GM18511 (cell line): ENCODE data around the gene ZNF485.
A peak's percentile ranks its signal among the peaks of the same experiment; 100 is the strongest.
"Not testable (repeated sequence)": the region's sequence is repeated elsewhere in the genome, so short reads cannot be mapped to it uniquely, and the experiment has no call there.

Experiments
- ATAC-seq: cut with Tn5 transposase; IDR thresholded peaks from one replicate; pipeline ENCODE4 v1.9.1; 2021; ENCODE audit warnings: mild to moderate bottlenecking, moderate library complexity; ENCODE audit not compliant: unreplicated experiment

ZNF485 gene

DNA sequence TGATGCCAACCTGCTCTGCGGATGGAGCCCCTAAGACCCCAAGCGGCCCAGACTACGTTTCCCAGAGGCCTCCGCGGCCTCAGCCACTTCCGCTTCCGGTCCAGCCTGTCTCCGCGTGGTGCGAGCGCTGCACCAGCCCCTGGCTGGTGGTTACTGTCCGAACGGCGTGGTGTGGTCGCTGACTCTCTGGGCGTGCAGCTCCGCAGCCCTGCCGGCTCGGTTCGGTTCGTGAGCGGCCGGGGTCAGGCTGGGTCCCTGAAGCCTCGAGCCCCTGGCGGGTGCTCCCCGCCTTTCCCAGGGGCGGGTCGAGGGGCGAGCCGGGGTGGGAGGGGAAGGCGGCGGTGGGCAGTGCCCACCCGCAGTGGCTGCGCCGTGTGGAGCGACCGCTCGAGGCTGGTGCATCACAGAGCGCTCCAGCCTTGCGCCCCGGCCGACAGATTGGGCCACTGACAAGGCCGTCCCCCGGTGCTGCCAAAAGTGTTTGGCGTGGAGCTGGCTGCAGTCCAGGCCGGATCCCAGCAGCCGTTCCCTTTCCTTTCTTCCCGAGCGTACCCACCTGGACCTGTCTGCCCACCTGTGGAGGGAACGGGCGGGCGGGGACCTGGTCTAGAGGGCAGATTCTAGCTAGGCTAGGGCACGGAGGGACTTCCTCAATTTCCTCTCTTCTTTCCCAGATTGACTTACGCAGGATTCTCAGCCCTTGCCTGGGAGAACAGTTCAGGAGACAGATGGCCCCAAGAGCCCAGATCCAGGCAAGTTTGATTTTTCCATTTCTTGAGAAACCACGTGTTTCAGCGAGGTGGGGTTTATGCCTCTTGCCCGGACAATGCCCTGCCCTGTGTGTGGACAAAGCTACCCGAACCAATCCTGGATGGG is at the start of gene ZNF485:
TSS of gene ZNF485 (plus strand) at position 116 of the 876 bp plus-strand sequence. CDS start at position 729, 613 bp downstream.
- peak; percentile 100 for ATAC-seq

- no peak for ATAC-seq
Observed at GRCh38 chr10:43557214-43557613, 49.0 kb upstream of the ZNF485 start.

DNA sequence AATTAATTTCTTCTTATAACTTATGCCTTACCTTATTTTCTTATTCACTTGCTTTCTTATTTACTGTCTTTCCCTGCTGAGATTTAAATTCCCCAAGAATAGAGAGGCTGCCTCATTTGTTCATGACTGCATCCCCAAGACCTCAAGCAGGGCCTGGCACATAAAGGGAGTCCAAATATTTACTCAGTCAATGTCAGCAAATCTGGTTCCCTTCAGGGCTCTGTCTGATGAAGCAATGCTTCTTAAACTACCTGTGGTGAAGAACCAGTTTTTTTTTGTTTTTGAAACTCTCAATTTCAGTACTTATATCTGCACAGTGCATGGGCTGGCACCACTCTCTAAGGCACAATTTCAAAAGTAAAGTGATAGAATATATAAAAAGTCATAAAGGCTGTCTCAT is 36.6 kb upstream of the ZNF485 start:
- ATAC-seq = no peak

DNA sequence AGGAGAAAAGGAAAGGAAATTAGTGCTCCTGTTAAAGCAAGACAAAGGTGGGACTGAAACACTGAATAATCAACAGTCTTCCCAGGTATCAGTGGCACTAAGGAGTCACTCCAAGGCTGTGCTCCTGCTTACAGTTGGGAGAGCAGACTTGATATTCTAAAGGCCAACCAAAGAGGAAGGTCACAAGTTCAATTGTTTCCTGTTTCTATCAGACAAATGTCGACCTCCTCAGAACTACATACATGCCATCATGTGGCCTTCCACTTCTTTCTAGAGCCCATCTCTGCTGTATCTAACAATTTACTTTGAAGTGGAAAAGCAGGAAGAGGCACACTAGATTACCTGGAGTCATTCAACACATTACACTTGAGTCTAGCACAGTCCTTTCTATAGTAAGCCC is 35.3 kb upstream of the ZNF485 start:
- ATAC-seq = no peak

- ATAC-seq = no peak
Observed at GRCh38 chr10:43573250-43574000, 32.8 kb upstream of the ZNF485 start.

DNA sequence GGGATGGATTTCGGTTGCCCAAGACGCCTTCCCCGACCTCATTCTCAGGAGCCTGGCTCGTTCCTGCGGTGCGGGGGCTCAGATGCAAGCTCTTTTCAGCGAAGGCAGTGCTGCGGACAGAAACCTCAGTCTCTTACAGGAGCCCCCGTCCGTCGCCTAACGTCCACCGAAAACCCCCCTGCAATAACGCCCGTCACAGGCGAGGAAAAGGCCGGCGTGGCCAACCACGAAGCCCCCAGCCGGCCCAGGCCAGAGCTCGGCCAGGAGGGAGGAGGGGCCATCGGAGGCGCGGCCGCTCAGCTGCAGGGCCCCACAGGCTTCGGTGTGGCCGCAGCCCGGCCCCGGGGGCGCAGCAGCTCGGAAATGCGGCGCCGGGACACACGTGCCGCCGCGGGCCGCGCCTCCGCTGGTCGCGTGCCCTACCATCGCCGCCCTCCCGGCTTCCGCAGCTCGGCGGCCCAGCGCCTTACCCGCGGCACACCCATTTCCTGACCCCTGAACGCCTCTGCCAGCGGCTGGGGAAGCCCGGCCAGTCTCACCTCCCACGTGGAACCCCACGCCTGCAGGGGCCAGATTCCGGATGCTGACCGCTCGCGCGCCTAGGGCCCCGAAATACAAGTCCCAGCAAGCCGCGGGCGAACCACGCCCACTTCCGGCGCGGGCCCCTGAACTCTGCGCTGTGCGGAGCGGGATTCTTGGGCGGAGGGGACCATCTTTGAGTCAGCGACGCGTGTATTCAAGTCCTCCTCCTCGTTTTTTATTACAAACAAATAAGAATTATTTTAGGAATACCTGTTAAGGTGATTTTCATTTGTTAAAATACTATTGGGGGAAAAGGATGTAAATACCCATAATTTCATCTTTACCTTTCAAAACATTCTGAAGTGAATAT is 32.0 kb upstream of the ZNF485 start, which contains the start of gene ZNF239:
TSS of gene ZNF239 (minus strand) at position 616 of the 892 bp plus-strand sequence. CDS start 16,537 bp downstream, outside the sequence.
- peak; percentile 98 for ATAC-seq

- no peak for ATAC-seq
Observed at GRCh38 chr10:43574906-43575305, 31.3 kb upstream of the ZNF485 start.

- ATAC-seq = no peak
Observed at GRCh38 chr10:43576062-43576461, 30.2 kb upstream of the ZNF485 start.

DNA sequence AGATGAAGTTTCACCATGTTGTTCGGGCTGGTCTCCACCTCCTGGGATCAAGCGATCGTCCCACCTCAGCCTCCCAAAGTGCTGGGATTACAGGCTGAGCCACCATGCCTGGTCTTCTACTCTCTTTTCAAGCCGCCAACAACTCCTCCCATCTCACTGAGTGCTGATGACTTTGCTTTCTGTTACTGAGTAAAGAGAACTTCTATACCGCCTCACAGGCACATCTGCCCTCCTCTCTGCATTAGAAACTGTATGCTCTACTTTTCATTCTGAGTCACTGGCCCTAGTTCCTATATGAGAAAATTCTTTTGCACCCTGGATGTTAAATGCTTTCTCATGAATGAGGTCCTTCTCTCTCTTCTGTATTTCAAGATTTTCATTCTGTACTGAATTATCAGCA is 29.7 kb upstream of the ZNF485 start:
- no peak for ATAC-seq

- no peak for ATAC-seq
Observed at GRCh38 chr10:43584051-43584450, 22.2 kb upstream of the ZNF485 start.

DNA sequence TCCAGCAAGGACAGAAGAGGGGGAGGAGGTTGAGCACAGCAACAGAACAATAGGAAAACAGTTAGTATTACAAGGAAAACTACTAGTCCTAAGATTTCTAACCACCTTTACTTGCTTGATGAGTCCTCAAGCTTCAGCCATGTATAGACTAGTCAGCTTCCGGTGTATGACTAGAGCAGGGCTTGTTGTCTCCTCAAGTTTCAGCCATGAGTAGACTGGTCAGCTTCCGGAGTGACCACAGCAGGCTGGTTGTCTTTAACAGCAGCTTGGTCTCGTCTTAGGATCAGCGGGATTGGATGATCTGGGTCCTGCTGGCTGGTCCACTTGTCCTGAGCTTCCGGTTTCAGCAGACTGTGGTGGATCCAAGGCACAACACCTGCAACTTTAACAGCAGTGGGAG is 21.2 kb upstream of the ZNF485 start:
- ATAC-seq = no peak

GRCh38 chr10:43585981-43586729 is 20.1 kb upstream of the ZNF485 start:
- ATAC-seq = no peak

- ATAC-seq = not testable (repeated sequence)
Observed at GRCh38 chr10:43586730-43587115, 19.5 kb upstream of the ZNF485 start.

DNA sequence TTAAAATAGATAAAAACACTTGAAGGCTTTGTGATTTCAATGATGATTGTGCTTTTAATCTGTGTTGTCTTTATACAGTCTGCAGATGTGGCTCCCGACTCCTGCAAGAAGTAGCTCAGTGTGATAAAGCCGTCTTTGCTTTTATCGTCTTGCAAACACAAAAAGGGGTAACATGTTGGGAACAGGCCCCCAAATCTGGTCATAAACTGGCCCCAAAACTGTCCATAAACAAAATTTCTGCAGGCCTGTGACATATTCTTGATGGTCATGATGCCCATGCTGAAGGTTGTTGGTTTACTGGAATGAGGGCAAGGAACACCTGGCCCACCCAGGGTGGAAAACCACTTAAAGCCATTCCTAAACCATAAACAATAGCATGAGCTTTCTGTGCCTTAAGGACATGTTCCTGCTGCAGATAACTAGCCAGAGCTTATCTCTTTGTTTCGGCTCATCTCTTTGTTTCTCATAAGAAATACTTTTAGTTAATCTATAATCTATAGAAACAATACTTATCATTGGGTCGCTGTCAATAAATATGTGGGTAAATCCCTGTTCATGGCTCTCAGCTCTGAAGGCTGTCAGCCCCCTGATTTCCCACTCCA is 14.8 kb upstream of the ZNF485 start:
- ATAC-seq = no peak

DNA sequence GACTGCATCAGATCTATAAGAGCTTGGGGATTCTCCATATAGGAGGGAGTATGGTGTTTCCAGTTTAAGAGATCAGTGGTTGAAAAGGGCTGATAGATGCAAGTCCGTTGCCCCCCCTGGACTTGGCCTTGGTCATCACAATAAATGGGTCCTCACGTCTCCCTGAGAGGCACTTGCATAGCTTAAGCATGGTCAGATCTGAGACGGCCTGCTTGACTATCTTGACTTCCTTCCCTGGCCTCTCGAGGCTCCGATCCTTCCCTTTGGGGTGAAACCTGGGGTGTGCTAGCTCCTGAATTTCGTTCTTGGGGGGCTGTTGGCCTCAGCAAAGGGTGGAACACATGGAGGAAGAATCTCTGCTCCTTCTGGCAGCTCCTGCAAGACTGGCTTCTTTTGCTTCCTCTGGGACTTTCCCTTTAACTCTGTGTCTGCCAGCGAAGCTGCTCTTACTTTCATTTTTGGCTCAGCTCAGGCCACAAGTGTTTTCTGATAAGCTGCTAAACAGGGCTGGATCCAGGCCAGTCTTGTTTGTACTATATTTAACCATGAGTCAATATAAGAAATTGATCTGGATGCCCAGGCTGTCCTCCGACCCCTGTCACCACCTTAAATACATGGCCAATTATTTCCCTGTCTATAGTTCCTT is 11.2 kb upstream of the ZNF485 start:
- ATAC-seq = peak; percentile 90

DNA sequence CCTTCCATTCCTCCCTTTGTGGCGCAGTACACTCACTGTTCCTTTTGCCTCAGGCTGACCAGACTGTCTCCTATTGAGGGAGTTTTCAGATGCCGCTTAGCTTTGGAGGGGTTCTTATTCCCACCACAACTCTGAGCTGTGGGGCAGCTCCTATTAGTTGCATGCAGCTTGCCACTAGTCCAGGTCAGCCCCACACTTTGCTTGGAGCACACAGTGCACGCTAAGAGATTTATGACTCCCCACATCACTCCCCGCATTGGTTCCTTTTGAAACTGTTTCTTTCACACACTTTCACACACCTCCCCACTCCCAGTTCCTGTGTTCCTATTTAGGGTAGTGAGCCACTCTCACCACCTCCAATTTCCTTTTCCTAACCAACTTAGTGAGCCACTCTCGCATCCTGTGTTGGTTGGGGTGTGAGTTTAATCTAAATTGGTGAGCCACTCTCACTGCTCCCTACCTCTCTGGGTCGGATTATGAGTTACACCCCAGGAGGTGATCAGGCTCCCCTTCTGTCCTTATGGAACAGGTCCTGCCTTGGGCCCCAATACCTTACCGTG is 10.4 kb upstream of the ZNF485 start:
- peak; percentile 65 for ATAC-seq

DNA sequence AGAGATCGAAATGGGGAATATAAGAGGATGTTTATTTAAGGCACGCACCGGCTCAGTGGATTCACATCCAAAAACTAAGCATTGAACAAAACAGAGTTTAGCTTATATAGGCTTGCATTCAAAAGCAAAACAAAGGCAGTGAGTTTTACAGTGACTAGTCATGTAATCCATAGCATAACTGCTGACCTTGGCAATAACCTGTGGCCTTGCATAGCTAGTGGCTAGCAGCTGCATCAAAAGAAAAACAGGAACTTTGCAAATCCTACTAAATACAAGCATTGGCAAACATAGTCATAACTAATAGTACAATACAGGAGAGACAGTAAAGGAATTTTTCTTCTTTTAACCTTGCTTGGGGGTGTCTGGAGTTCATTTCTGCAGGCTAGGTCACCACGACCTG is 9.7 kb upstream of the ZNF485 start:
- ATAC-seq = no peak

DNA sequence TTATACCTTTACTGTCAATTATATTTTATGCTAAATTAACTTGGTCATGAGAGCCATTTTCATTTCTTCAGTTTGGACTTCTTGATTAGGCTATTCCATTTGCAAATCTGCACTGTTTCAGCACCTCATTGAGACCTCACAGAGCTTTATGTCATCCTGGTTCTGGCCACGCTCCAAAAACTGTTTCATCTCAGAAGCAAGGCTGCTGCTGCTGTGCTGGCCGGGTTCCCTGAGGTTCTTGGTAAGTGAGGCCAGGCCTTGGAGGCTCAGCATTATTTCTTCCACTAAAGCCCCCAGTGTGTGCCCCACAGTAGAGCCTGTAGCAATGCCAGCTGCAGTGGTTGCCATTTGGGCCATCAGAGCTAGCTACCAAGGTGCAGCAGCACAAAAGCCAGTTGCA is 7.8 kb upstream of the ZNF485 start:
- no peak for ATAC-seq

DNA sequence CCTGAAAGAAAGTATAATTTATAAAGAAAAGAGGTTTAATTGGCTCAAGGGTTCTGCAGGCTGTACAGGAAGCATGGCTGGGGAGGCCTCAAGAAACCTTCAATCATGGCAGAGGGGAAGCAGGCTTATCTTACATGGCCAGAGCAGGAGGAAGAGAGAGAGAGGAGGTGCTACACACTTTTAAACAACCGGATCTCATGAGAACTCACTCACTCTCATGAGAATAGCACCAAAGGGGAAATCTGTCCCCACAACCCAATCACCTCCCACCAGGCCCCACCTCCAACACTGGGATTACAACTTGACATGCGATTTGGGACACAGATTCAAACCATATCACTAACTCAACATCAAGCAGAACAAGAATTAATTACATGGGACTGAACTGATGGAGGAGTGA is 6.9 kb upstream of the ZNF485 start:
- ATAC-seq = no peak
